ENCODE data around the gene EFCC1. TPM values are rescaled to one million over a fixed set of nuclear protein-coding genes. Genes with fewer than 3 reads are reported as not detected.

The EFCC1 gene
- total and polyA plus RNA-seq, 2 experiments from 2014 or later = 0.07 TPM; not detected in 1

DNA sequence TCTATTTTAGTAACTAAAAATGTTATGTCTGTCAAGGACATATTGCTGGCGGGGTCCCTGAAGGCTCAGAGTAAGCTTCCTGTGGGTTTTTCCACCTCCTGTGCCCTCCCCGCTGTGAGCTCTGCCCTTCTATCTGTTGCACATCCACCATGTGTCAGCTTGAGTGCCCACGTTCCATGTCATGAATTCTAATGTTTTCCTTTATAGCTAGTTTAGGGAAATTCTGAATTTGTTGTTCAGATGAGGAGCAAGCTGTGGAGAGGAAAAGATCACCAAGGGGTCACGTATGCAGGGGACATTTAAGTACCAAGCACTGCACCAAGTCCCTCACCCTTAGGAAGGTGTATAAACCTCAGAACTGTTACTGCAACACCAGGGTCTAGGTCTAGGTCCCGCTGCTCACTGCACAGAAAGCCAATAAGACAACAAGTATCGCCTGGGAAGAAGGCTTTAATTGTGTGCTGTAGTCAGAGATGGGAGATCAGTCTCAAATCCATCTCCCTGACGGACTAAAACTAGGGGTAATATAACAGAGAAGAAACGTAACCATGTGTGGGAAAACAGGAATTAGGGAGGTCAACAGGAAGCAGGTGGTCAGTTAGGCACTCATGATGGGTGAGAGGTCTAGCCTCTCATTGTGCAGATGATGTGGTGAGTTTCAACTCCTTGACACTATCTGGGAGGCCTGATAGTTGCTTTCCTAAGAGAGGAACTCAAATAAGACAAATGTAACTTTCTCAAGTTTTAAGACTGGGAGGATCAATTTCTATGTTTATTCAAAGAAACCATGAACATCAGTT lies 69.2 kb downstream of the EFCC1 start:
- H3K27ac ChIP-seq = no peak overlapping the region
- H3K4me3 ChIP-seq = no peak overlapping the region
- H3K27me3 ChIP-seq = no peaks in the 10 kb centered on the region
- H3K36me3 ChIP-seq = no peaks in the 10 kb centered on the region
- TF ChIP-seq, protein P1, sequence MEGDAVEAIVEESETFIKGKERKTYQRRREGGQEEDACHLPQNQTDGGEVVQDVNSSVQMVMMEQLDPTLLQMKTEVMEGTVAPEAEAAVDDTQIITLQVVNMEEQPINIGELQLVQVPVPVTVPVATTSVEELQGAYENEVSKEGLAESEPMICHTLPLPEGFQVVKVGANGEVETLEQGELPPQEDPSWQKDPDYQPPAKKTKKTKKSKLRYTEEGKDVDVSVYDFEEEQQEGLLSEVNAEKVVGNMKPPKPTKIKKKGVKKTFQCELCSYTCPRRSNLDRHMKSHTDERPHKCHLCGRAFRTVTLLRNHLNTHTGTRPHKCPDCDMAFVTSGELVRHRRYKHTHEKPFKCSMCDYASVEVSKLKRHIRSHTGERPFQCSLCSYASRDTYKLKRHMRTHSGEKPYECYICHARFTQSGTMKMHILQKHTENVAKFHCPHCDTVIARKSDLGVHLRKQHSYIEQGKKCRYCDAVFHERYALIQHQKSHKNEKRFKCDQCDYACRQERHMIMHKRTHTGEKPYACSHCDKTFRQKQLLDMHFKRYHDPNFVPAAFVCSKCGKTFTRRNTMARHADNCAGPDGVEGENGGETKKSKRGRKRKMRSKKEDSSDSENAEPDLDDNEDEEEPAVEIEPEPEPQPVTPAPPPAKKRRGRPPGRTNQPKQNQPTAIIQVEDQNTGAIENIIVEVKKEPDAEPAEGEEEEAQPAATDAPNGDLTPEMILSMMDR (IDR thresholded peaks at IDR 0.05; ENCODE audit: low read depth, low read length) = no peak
- no peak for DNase-seq (ENCODE audit: low read depth in 1 of 2, low spot score in 1 of 2)
- H3K4me1 ChIP-seq (ENCODE audit: low read depth) = no peaks in the 10 kb centered on the region
- H3K9me3 ChIP-seq (ENCODE audit: low read depth) = no peaks in the 10 kb centered on the region

DNA sequence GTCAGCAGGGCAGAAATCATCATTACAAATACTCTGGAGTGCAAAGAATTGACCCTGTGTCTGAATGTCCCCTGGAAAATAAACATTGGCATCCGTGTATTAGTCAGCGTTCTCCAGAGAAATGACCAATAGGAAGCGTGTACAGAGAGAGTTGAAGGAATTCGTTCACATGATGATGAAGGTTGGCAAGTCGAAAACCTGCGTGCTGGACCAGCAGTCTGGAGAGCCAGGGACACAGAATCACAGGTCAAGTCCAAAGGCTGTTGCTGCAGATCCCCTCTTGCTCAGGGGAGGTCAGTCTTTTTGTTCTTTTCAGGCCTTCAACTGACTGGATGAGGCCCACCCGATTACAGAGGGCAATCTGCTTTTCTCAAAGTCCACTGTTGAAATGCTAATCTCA lies 76.1 kb downstream of the EFCC1 start:
- no peaks in the 10 kb centered on the region for H3K27me3 ChIP-seq
- TF ChIP-seq, protein P1 (IDR thresholded peaks at IDR 0.05; ENCODE audit: low read depth, low read length) = no peak
- H3K27ac ChIP-seq = no peak overlapping the region
- H3K36me3 ChIP-seq = no peaks in the 10 kb centered on the region
- no peak overlapping the region for H3K4me3 ChIP-seq
- no peaks in the 10 kb centered on the region for H3K9me3 ChIP-seq (ENCODE audit: low read depth)
- DNase-seq (ENCODE audit: low read depth in 1 of 2, low spot score in 1 of 2) = no peak
- no peaks in the 10 kb centered on the region for H3K4me1 ChIP-seq (ENCODE audit: low read depth)

DNA sequence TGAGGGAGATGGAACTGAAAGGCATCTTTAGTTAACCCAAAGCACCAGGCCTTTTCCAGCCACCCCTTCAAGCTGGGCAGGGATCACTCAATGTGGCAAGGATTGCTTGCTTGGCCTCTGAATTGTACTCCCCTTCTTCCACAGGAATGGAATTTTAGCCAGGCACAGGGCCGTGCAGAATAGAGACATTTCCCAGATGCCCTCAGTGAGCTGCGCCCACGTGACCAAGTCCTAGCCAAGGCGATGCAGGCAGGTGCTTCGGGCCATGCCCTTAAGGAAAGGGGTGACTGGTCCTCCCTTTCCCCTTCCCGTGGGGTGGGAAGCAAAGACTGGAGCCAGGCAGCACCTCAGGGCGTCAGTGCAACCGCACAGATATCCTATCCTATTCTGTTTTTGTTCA lies 77.4 kb downstream of the EFCC1 start:
- no peak for DNase-seq (ENCODE audit: low read depth in 1 of 2, low spot score in 1 of 2)
- no peaks in the 10 kb centered on the region for H3K9me3 ChIP-seq (ENCODE audit: low read depth)
- TF ChIP-seq, protein P1 (IDR thresholded peaks at IDR 0.05; ENCODE audit: low read depth, low read length) = no peak
- no peak overlapping the region for H3K4me3 ChIP-seq
- no peaks in the 10 kb centered on the region for H3K36me3 ChIP-seq
- H3K27ac ChIP-seq = no peak overlapping the region
- H3K27me3 ChIP-seq = no peaks in the 10 kb centered on the region
- H3K4me1 ChIP-seq (ENCODE audit: low read depth) = no peaks in the 10 kb centered on the region

DNA sequence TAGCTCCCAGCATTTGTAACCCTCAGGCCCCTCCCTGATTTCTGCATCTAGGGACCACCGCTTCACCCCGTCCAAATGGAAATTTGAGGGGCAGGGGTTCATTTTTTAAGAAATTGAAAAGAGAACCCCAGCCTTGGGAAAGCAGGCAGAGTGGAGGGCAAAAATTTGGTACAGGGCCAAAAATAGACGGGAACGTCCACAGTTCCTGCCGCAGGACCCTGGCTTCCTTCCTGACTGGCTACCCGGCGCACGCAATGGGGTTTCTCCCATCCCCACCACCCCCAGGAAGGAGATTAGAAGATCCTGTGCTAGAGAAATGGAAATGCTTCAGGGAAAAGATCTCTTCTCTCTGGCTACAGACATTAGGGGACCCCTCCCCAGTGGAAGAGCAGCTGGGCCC lies 80.4 kb downstream of the EFCC1 start:
- no peaks in the 10 kb centered on the region for H3K36me3 ChIP-seq
- no peaks in the 10 kb centered on the region for H3K4me1 ChIP-seq (ENCODE audit: low read depth)
- no peak overlapping the region for H3K4me3 ChIP-seq
- H3K27ac ChIP-seq = no peak overlapping the region
- H3K9me3 ChIP-seq (ENCODE audit: low read depth) = no peaks in the 10 kb centered on the region
- TF ChIP-seq, protein P1 (IDR thresholded peaks at IDR 0.05; ENCODE audit: low read depth, low read length) = no peak
- H3K27me3 ChIP-seq = no peaks in the 10 kb centered on the region
- no peak for DNase-seq (ENCODE audit: low read depth in 1 of 2, low spot score in 1 of 2)

DNA sequence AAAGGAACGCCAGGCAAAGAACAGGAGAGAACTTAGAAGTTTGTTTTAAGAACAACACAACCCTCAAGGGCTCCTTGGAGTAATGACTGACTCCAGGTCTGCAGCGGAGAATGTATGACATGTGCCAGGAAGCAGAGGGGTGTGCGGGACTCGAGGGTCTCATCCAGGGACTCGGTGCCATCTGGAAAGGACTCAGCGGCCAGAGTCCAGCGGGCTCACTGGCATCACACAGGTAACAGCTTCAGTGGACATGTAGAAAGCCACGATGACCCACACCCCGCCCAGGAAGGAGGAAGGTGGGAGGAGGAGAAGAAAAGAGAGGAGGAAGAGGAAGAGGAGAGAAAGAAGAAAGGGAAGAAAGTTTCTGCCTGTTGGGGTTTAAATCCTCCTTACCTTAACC lies 80.9 kb downstream of the EFCC1 start:
- TF ChIP-seq, protein P1 (IDR thresholded peaks at IDR 0.05; ENCODE audit: low read depth, low read length) = no peak
- no peaks in the 10 kb centered on the region for H3K36me3 ChIP-seq
- H3K4me3 ChIP-seq = no peak overlapping the region
- DNase-seq (ENCODE audit: low read depth in 1 of 2, low spot score in 1 of 2) = no peak
- H3K27me3 ChIP-seq = no peaks in the 10 kb centered on the region
- H3K9me3 ChIP-seq (ENCODE audit: low read depth) = no peaks in the 10 kb centered on the region
- no peak overlapping the region for H3K27ac ChIP-seq
- H3K4me1 ChIP-seq (ENCODE audit: low read depth) = no peaks in the 10 kb centered on the region

Measured in cardiac muscle cell (in vitro differentiated cells and primary cell).